Liver (tissue), 3 donors: ENCODE measurements around the gene PCDH15.

Experiments
- JUND ChIP-seq, 2 donors: IDR thresholded peaks; 2 replicates each; pipeline ENCODE4 v1.6.1; 2016; ENCODE audit warnings: antibody characterized with exemption in 2 of 2
- RAD21 ChIP-seq, 2 donors: IDR thresholded peaks; 2 replicates each; pipeline ENCODE4 v1.6.1; 2016; ENCODE audit warnings: antibody characterized with exemption in 2 of 2, mild to moderate bottlenecking in 2 of 2
- SP1 ChIP-seq: IDR thresholded peaks from 2 replicates; pipeline ENCODE4 v1.6.1; 2018; ENCODE audit warnings: antibody characterized with exemption, mild to moderate bottlenecking
- TAF1 ChIP-seq: conservative IDR thresholded peaks from 2 replicates; pipeline ENCODE4 v1.6.1; 2016; ENCODE audit warnings: antibody characterized with exemption, mild to moderate bottlenecking
- TF ChIP-seq, protein P1 (sequence below): fragments of 150-350 bp; IDR thresholded peaks from 2 replicates; pipeline ENCODE4 v1.5.1; 2017; ENCODE audit warnings: improper control_type of control experiment, low read depth, low read length; ENCODE audit not compliant: missing input control
- donor health status: healthy.
- donor health status: healthy.

GRCh38 chr10:53983431-53983830 lies 817.6 kb downstream of the PCDH15 start:
- TF ChIP-seq, protein P1, sequence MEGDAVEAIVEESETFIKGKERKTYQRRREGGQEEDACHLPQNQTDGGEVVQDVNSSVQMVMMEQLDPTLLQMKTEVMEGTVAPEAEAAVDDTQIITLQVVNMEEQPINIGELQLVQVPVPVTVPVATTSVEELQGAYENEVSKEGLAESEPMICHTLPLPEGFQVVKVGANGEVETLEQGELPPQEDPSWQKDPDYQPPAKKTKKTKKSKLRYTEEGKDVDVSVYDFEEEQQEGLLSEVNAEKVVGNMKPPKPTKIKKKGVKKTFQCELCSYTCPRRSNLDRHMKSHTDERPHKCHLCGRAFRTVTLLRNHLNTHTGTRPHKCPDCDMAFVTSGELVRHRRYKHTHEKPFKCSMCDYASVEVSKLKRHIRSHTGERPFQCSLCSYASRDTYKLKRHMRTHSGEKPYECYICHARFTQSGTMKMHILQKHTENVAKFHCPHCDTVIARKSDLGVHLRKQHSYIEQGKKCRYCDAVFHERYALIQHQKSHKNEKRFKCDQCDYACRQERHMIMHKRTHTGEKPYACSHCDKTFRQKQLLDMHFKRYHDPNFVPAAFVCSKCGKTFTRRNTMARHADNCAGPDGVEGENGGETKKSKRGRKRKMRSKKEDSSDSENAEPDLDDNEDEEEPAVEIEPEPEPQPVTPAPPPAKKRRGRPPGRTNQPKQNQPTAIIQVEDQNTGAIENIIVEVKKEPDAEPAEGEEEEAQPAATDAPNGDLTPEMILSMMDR, result no peak
- TF ChIP-seq TAF1, result no peak
- no peak for TF ChIP-seq SP1
- no peak for TF ChIP-seq RAD21 (IDR thresholded peaks at IDR 0.05)
- no peak for TF ChIP-seq JUND (IDR thresholded peaks at IDR 0.05)
